ENCODE measurements around the gene PRSS38. TPM values are rescaled to one million over a fixed set of nuclear protein-coding genes. Genes with fewer than 3 reads are reported as not detected.

Gene PRSS38
- total RNA-seq, 1 experiment from 2014 or later, result not detected

- intact Hi-C loops (cut with micrococcal nuclease), result no loop called here
- CTCF ChIA-PET, result no interaction called here
Observed at GRCh38 chr1:227799756-227800155, 15.7 kb upstream of the PRSS38 start.

More at GRCh38 chr1:227799756-227800155, 15.7 kb upstream of the PRSS38 start:
- Histone ChIP-seq H4K20me1 (ENCODE audit: insufficient read depth) (no peaks in the 10 kb centered on the region), H3K27ac (ENCODE audit: low read depth, low read length) (no peak overlapping the region), H3K27me3 (ENCODE audit: insufficient read depth, low read length) (no peaks in the 10 kb centered on the region), H2AFZ (ENCODE audit: low read depth, low read length, poor library complexity, severe bottlenecking) (no peak overlapping the region), H3K4me2 (ENCODE audit: low read length) (no peak overlapping the region), H3K9me2 (ENCODE audit: insufficient read depth) (no peaks in the 10 kb centered on the region), H3K4me1 (ENCODE audit: control insufficient read depth in 1 of 2, insufficient read depth in 2 of 2, low read length in 2 of 2) (peaks cover 2 to 4% of the 10 kb centered on the region in 2 experiments; a peak in 3 of 4 replicates), H3K9me3 (ENCODE audit: control insufficient read depth in 1 of 2, insufficient read depth in 1 of 2, low read depth in 1 of 2, low read length in 2 of 2) (no peaks in the 10 kb centered on the region), H3K9ac (ENCODE audit: low read length) (no peak overlapping the region), H3K4me3 (replicated peaks in 1 of 2; ENCODE audit: low read depth in 1 of 2, low read length in 2 of 2) (no peak overlapping the region), H3K36me3 (ENCODE audit: control insufficient read depth in 1 of 2, insufficient read depth in 2 of 2, low read length in 2 of 2) (no peaks in the 10 kb centered on the region), H3K79me2 (ENCODE audit: insufficient read depth, low read length) (no peaks in the 10 kb centered on the region)
- POLR2A ChIA-PET, result no interaction called here
- BruUV-seq (replicated peaks), result no TSS peak
- RAD21 ChIA-PET (ENCODE audit: low non-redundant PET in 1 of 2, low total read pairs in 2 of 2, uncharacterized antibody in 2 of 2, unreplicated experiment in 2 of 2), result no interaction called here
- no peak for TF ChIP-seq ZNF274 (IDR thresholded peaks at IDR 0.05; ENCODE audit: low read depth, low read length)
- TF ChIP-seq REST (IDR thresholded peaks at IDR 0.05; ENCODE audit: low read depth), result no peak
- no peak for TF ChIP-seq ELF1 (IDR thresholded peaks at IDR 0.05; ENCODE audit: borderline replicate concordance, low read depth)
- TF ChIP-seq EGR1 (IDR thresholded peaks at IDR 0.05; ENCODE audit: low read depth), result no peak
- no peak for TF ChIP-seq POLR2A (IDR thresholded peaks at IDR 0.05; ENCODE audit: borderline replicate concordance, extremely low read depth, insufficient read depth, insufficient read length)
- TF ChIP-seq ZFX (IDR thresholded peaks at IDR 0.05), result no peak
- no peak for TF ChIP-seq TCF7L2 (IDR thresholded peaks at IDR 0.05; ENCODE audit: borderline replicate concordance, extremely low read depth, insufficient read depth, insufficient read length)
- TF ChIP-seq CBX3 (IDR thresholded peaks at IDR 0.05; ENCODE audit: low read depth), result no peak
- no peak for TF ChIP-seq SIN3A (IDR thresholded peaks at IDR 0.05; ENCODE audit: low read depth)
- TF ChIP-seq EZH2phosphoT487 (IDR thresholded peaks at IDR 0.05; ENCODE audit: borderline replicate concordance), result no peak
- no peak for TF ChIP-seq FOSL1 (IDR thresholded peaks at IDR 0.05; ENCODE audit: low read depth)
- TF ChIP-seq POLR2AphosphoS5 (IDR thresholded peaks at IDR 0.05; ENCODE audit: low read depth, low read length), result no peak
- no peak for TF ChIP-seq YY1 (IDR thresholded peaks at IDR 0.05; ENCODE audit: extremely low read depth, insufficient replicate concordance, low read depth, low read length)
- no peak for TF ChIP-seq EZH2 (IDR thresholded peaks at IDR 0.05)
- TF ChIP-seq RAD21 (IDR thresholded peaks at IDR 0.05; ENCODE audit: low read depth), result no peak
- no peak for TF ChIP-seq SP1 (IDR thresholded peaks at IDR 0.05; ENCODE audit: low read depth)
- no peak for TF ChIP-seq JUND (IDR thresholded peaks at IDR 0.05)
- no peak for TF ChIP-seq CTCF (IDR thresholded peaks at IDR 0.05 in 2 of 3, conservative IDR thresholded peaks at IDR 0.05 in 1 of 3; ENCODE audit: borderline replicate concordance in 1 of 3, insufficient read depth in 1 of 3, low read depth in 2 of 3, low read length in 2 of 3)
- DNase-seq (ENCODE audit: low read depth, low spot score), result no peak
- no peak for ATAC-seq
